ENCODE measurements around the gene ZC3H15.

DNA sequence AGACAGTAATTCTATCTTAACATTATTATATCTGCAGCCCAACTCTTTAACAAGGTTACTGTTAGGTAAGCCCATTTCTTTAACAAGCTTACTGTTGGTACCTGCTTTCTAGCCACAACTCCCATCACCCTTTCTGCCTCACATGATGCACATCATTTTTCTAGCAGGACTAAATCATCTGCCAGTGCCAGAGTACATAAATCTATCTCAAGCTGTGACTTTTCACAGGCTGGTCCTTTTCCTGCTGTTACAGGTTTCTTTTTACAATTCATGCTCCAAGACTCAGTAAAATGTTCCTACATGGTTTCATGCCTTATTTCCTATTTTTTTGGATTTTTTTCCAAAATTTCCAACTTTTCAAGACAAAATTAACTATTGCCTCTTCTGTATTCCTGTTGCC, 30.4 kb upstream of the ZC3H15 start:
- TF ChIP-seq POLR2A (IDR thresholded peaks at IDR 0.05) (no peak), POLR2AphosphoS5 (IDR thresholded peaks at IDR 0.05) (no peak)
- TF ChIP-seq, protein P1, sequence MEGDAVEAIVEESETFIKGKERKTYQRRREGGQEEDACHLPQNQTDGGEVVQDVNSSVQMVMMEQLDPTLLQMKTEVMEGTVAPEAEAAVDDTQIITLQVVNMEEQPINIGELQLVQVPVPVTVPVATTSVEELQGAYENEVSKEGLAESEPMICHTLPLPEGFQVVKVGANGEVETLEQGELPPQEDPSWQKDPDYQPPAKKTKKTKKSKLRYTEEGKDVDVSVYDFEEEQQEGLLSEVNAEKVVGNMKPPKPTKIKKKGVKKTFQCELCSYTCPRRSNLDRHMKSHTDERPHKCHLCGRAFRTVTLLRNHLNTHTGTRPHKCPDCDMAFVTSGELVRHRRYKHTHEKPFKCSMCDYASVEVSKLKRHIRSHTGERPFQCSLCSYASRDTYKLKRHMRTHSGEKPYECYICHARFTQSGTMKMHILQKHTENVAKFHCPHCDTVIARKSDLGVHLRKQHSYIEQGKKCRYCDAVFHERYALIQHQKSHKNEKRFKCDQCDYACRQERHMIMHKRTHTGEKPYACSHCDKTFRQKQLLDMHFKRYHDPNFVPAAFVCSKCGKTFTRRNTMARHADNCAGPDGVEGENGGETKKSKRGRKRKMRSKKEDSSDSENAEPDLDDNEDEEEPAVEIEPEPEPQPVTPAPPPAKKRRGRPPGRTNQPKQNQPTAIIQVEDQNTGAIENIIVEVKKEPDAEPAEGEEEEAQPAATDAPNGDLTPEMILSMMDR (IDR thresholded peaks at IDR 0.05) = no peak
